GM19452 (cell line): ENCODE data around the gene HIPK2.

Experiments used
- ATAC-seq: cut with Tn5 transposase; IDR thresholded peaks from one replicate; pipeline ENCODE4 v1.9.1; 2021; ENCODE audit not compliant: unreplicated experiment

HIPK2 gene

GRCh38 chr7:139523968-139524815, 253.6 kb downstream of the HIPK2 start:
- no peak for ATAC-seq

- ATAC-seq: no peak
Measured at GRCh38 chr7:139523199-139523941, 254.4 kb downstream of the HIPK2 start, which contains the start of gene CLEC2L. Gene CLEC2L, plus strand, starts transcription at chr7:139523685. Its CDS starts 243 bp downstream, at chr7:139523928.

- no peak for ATAC-seq
Measured at GRCh38 chr7:139522830-139523198, 255.0 kb downstream of the HIPK2 start.

- ATAC-seq: no peak
Measured at GRCh38 chr7:139521439-139521838, 256.4 kb downstream of the HIPK2 start.

GRCh38 chr7:139515266-139515665, 262.5 kb downstream of the HIPK2 start:
- no peak for ATAC-seq
